GM19455 (cell line): ENCODE results near the gene DLX4.

ENCODE experiments used
- ATAC-seq: cut with Tn5 transposase; IDR thresholded peaks from one replicate; pipeline ENCODE4 v1.9.1; 2021; ENCODE audit not compliant: unreplicated experiment

Gene DLX4

DNA sequence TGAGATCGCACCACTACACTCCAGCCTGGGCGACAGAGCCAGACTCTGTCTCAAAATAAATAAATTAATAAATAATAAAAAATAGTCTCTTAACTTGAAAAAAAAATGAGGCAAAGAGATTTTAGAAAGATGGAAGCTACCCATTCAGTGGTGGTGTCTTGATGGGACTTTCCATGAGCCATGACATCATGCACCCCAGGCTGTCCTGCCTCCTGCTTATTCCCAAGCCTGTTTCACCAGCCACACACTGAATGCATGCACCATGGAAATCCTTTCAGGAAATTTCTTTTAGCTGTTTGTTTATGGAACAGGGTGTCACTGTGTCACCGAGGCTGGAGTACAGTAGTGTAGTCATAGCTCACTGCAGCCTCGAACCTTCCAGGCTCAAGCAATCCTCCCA lies 34.9 kb downstream of the DLX4 start:
- no peak for ATAC-seq

DNA sequence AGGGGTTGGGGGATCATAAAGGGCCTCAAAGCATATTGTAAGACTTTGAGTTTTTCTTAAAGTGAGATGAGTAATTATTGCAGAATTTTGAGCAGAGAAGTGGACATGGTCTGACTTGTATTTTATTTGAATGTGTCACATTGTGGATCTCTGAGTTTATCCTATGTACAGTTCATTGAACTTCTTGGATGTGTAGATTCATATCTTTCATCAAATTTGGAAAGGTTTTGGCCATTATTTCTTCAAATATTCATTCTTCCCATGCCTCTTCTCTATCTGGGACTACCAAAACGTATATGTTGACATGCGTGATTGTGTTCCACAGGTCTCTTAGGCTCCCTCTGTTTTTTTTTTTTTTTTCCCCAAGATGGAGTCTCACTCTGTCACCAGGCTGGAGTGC lies 40.3 kb downstream of the DLX4 start:
- ATAC-seq, result no peak

DNA sequence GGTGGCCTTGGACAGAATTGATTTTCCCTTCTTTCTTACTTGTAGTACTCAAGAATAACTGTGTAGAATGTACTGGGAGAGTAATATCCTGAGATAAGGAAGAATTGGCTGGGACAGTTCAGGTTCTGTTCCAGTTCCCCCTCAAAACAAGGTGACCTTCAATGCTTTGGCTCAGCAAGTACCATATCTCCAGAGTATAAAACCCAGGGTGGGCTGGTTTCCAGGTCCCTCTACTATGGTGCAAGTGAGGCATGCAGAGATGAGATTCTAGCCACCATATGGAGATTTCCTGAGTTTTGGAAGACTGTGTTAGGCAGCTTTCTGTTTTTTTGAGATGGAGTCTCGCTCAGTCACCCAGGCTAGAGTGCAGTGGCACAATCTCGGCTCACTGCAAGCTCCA lies 44.1 kb downstream of the DLX4 start:
- no peak for ATAC-seq

DNA sequence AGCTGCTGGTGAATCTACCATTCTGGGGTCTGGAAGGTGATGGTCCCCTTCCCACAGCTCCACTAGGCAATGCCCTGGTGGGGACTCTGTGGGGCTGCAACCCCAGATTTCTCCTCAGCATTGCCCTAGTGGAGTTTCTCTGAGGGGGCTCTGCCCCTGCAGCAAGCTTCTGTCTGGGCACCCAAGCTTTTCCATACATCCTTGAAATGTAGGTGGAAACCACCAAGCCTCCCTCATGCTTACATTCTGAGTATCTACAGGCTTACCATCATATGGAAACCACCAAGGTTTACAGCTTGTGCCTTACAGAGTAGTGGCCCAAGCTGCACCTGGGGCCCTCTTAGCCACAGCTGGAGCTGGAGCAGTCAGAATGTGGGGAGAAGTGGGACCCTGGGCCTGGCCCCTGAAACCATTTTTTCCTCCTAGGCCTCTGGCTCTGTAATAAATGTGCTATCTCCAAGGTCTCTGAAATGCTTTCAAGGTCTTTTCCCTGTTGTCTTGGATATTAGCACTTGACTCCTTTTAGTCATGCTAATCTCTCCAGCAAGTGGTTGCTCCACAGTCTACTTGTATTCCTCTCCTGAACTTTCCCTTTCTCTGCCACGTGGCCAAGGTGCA lies 45.6 kb downstream of the DLX4 start:
- no peak for ATAC-seq

DNA sequence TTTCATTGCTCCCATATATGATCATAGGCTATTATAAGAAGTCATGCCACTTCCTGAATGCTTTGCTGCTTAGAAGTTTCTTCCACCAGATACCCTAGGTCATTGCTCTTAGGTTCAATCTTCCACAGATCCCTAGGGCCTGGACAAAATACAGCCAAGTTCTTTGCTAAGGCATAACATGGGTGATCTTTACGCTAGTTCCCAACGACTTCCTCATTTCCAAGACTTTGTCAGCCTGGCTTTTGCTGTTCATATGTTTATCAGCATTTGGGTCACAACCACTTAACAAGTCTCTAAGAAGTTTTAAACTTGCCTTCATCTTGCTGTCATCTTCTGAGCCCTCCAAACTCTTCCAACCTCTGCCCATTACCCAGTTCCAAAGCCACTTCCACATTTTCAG lies 46.2 kb downstream of the DLX4 start:
- ATAC-seq, result no peak

DNA sequence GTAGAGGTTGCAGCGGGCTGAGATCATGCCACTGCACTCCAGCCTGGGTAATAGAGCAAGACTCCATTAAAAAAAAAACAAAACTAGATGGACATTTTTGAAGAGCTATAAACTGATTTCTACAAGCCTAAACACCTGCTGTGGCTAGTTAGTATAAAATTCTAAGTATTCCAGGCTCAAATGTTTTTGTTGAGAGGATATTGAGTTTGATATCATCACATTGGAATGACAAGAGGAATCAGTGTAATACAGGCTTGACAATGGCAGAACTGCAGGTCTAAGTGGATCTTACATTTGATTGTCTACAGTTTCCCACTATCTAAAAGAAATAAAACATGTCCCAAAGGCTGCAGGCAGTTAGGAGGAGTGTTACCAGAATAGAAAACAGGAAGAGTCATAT lies 49.9 kb downstream of the DLX4 start:
- no peak for ATAC-seq

DNA sequence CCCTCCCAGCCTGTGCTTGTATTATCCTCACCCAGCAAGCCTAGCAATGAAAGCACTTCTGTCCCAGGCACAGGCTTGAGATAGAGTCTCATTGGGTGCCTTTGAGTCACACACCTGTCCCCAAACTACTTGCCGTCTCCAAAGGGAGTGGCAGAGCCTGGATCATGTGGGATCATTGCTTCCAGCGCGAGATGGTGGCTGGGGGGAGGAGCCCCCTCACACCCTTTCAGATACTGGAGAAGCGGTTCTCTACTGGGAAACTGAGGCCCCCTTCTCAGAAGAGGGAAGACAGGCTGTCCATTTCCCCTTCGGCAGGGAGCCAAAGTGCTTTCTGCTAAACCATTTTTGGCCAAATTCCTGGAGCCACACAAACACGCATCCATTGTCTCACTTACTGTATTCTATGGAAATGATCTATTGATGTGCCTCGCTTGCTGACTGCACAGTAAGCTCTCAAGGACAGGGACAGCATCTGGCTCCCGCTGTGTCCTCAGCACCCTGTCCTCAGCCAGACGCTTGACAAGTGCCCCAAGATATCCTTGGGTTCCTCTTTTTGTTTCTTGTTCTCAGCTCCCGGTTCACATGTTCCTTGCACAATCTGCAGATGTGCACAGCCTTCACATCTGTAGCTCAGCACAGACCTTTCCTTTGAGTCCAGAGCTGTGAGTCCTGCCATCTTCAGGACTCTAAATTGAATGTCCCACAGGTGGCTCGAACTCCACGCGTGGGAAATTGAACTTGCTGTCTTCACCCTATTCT lies 52.0 kb downstream of the DLX4 start:
- ATAC-seq, result no peak

DNA sequence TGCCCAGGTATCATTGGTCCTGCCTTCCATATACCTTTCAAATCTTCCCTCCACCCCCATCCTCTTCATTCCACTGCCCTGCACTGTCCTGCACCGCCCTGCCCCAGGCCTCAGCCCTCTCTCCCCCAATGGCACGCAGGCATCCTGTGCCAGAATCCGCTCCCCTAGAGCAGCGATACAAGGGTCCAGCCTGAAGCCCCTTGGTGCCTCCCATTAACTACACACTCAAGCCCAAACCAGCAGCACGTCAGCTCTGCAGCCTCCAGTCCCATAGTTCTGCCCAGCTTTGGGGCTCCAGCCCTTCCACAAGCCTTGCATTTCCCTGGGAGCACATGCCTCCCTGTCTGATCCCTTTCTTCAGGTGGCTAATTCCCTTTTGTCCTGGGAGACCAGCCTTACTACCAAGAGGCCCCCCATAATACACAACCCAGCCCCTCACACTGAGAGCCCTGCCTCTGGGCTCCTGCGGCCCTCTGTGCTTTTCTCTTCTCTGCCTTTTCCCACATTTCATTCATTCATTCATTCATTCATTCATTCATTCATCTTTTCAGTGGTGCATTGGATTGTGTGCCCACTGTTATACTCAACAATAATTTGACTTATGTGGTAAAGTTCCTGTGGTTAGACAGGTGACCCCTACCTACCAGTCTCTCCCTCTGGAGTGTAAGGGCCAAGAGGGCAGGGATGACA lies 52.8 kb downstream of the DLX4 start:
- ATAC-seq, result no peak

DNA sequence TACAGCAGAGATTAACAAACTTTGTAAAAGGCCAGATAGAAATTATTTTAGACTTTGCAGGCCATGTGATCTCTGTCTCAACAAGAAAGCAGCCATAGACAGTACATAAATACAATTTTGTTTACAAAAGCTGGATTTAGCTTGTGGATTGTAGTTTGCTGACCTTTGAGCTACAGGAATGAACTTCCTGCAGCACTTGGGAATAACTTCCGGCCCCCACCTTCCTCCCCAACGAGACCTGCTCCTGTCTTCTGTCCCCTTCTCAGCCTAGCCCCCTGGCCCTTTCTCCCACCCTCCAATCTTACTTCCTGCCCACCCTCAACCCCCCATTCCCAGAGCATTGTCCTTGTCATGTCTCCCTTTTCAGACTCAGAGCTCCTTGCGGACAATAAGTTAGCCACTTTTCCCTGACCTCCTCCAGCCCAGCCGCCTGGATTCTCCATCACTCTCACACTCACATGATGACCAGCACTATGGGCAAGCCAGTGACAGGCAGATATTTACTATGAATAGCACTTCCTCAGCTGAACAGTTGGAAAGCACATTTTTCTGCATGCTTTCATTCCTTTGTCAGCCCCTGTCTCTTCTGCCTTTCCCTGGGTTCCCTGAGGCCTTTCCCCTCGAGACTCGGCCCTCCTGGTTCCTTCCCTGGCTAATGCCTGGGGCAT lies 53.6 kb downstream of the DLX4 start:
- no peak for ATAC-seq

DNA sequence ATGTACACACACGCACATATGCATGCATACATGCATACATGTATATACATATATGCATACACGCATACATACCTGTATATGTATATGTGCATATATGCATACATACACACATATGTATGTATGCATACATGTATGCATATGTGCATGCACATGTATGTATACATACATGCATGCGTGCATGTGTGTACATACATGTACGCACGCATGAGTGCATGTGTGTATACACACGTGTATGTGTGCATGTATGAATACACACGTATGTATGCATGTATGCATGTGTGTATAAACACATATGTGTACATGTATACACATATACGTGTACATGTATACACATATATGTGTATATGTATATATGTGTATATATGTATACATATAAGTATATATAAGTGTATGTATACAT lies 54.5 kb downstream of the DLX4 start:
- no peak for ATAC-seq
